NCI-H345 treated with DMSO at 0.1 percent for 48 hours (cell line): Measurements from ENCODE around the gene MRGPRD.

Experiments
- DNase-seq: peaks from one replicate; lab custom pipeline; 2025; ENCODE audit not compliant: unreplicated experiment; lab: John Stamatoyannopoulos, UW

MRGPRD gene

DNA sequence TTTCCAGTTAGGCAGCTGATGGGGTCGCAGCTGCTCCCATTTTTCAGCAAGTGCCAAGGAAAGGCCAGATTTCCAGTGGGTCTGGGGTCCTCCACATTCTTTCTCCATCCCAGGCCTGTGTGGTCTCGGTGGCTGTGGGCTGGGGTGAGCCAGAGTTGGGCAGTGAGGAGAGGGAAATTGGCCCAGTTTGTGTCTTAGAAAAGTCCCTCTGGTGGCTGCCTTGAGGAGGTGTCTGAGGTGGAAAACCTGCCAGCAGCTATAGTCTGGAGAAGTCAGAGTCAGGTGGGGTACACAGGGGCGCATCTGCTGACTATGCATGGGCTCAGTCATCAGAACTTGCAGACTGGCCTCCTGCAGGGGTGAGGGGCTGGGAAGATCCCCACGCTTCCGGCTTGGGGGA, 30.5 kb downstream of the MRGPRD start:
- DNase-seq: no peak

DNA sequence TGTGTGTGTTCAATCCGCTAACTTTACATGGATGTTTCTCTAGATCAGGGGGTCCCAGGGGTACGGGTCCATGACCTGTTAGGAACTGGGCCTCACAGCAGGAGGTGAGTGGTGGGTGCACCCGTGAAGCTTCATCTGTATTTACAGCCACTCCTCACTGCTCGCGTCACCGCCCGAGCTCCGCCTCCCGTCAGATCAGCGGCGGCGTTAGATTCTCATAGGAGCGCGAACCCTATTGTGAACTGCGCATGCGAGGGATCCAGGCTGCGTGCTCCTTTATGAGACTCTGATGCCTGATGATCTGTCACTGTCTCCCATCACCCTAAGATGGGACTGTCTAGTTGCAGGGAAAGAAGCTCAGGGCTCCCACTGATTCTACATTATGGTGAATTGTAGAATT, 31.9 kb downstream of the MRGPRD start:
- DNase-seq: no peak

DNA sequence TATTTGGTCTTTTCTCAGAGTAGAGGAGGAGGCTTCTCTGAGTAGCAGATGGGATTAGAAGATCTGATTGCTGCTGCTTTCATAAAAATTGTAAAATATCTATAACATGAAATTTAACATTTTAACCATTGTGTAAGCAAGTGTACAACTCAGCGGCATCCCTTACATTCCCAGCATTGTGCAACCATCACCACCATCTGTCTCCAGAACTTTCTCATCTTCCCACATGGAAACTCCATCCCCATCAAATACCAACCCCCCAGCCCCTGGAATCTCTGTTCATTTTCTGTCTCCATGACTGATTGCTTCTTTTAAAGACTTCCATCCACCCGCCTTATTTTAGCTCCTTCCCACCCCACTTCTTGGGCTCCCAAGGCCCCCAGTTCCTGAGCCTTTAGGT, 32.3 kb downstream of the MRGPRD start:
- no peak for DNase-seq

DNA sequence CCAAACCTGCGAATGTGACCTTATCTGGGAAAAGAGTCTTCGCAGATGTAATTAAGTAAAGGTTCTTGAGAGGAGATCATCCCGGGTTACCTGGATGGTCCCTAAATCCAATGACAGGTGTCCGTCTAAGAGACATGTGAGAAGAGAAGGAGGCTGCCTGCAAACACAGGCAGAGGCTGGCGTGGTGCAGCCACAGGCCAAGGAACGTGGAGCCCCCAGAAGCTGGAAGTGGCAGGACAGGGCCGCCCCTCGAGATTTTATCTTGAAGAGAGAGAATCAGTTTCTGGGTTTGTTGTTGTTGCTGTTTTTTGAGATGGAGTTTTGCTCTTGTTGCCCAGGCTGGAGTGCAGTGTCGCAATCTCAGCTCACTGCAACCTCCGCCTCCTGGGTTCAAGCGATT, 33.6 kb downstream of the MRGPRD start:
- DNase-seq: no peak

DNA sequence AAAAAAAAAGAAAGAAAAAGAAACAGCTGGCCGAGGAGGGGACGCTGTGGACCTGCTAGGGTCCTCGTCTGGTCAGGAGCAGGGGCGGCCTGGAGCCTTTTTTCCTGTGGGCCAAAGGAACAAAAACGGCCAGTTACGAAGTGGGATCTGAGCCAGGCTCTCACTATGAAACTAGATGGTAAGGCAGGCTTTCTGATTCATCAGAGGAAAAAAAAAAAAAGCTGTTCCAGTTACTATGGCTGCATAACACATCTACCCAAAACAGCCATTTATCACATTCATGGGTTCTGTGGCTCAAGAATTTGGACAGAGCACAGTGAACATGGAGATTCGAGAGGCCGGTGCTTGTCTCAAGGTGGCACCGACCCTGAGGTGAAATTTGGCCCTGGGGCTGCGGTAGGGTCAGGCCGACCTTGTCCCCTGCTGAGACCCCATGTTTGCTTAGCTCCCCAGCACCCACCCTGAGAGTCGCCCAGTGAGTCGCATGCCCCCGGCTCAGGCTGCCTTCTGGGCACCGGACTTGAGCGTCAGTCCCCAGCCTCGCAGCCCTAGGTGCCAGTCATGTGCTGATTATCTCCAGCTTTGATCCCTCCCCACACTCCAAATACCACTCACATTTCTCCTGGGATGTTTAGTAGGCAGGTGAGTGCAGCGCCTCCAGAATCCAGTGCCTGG, 34.2 kb downstream of the MRGPRD start:
- no peak for DNase-seq

DNA sequence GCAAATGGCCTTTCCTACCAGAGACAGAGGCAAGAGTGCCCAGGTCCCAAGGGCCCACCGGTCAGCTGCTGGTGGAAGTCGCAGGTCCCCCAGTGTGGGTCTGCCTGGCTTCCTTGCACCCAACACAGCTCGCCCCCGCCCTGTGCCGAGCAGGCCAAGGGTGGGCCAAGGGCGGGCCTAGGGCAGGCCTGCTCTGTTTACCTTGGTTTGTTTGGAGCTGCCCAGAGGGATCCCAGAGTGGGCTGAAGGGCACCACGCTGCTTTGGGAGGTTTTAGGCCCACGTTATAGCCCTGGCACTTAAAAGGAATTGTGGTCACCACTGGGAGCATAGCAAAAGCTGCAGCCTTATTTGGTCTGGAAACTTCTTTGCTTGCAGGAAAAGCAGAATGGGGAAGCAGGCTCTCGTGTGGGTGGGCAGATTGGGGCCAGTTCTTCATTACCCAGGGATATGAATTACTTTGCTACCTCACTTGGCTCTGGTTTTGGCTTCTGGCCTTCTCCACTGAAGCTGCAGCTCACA, 38.0 kb downstream of the MRGPRD start:
- DNase-seq: no peak

DNA sequence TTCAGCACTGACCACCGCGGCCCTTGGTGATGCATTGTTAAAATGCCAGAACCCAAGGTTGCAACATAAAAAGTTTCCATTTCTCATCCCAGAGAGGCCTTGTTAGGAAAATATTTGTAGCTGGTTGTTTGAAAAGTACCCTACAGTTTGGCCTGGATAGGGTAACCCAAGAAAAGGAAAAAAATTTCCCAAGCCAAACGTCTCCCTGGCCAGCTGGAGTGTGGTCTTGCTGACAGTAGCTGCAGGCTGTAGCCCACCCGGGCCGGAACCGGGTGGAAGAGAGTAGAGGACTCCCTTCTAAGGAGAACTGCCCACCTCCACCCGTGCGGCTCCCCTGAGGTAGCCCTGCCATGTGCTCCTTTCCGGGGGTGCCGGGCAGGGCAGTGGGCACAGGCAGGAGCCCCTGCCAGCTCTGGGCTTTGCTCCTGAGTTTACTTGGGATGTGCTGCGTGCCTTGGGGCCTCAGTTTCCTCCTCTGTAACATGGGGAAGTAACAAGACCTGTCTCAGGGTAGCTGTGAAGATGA, 38.6 kb downstream of the MRGPRD start:
- DNase-seq: no peak

DNA sequence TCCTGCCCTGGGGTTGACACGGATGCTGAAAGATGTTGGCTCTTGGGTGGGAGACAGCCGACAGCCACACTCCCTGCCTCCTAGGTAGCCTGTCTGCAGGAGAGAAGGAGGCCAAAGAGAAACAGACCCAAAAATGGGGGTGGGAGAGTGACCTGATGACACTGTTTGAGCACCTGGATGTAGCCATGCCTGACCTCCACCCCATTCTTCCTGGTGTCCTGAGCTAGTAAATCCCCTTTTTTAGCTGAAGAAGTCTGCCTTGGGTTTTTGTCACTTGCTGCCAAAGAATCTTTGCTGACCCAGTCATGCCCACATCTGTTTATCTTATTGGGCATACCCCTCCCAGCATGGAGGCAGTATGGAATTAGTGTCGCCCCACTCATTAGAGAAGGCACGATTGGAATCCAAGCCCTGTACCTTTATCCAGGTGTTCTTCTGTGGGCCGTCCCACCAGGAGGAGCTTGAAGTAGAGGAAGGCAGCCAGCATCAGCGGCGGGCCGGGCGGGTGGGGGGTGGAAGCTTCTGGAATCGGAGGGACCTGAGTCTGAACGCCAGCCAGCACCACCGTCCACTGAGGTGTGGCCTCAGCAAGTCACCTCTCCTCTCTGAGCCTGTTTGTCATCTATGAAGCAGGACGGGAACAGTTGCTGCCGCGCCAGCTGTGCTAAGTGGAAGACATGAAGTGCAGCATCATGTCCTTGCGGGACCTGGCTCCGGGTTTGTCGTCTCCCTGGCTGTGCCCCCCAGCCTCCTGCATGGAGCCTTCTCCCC, 39.3 kb downstream of the MRGPRD start:
- no peak for DNase-seq

DNA sequence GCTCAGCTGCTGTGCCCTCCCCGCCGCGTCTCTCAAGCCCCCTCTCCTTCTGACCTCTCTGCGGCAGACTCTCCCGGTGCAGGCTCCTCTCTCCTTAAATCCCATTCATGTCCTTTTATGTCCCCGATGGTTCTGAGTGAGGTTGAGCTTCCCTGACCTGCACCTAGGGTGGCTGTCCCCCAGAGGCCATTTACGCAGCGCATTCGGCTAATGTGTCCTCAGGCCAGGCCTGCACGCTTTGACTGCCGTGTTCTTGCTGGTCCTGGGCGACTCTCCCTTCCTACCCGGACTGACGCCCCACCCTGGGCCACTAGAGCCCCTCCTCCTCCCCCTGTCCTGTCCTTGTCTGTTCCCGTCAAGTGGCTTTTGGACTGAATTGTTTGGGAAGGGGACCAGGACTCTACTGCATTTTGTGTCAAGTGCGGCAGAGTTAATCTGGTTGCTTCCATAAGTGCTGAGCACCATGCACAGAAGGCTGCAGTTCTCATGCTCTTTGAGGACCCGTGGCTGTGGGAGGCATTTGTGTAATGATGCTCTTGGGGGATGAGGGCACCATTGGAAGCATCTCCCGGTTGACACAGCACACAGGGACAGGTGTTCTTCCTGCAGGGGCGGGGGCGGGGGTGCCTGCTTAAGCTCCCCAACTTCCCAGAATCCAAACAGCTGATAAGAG, 40.0 kb downstream of the MRGPRD start:
- DNase-seq: no peak

DNA sequence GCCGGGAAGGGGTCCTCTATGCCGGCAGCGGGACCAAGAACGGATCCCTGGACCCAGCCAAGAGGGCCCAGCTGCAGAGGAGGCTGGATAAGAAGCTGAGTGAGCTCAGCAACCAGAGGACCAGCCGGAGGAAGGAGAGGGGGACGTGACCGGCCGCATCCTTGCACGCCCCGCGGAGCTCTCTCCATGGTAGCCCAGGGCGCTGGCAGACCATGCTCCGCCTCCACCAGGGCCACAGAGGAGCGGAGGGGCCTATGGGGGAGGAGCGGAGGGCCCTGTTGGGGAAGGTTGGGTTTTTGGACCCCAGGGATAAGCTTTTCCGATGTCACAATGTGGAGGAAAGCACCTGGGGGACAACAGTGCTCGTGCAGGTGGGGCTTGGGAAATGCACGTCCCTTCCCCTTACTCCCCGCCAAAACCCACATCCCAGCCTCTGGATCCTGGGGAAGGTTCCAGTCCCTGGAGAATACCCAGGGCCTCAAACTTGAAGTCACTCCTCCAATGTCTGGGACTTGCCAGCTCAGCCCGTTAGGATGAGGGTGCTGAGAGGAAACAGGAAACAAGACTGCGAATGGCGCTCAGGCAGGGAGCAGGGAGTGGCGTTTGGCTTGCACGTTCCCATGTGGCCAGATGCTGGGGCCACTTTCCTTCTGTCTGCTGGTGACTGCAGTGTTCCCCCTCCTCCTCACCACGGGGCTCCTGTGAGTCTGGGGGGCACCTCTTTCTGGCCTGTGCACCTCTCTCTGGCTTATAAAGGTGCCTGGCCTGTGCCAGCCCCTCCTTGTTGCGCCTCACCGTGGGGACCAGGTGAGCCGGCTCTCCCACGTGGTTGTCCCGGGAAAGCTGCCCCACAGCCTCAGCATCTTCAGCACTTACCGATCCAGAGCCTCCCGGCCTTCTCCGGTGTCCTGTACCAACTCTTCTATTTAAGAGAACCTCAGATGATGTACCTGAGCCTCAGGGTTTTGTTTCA, 40.9 kb downstream of the MRGPRD start:
- no peak for DNase-seq

DNA sequence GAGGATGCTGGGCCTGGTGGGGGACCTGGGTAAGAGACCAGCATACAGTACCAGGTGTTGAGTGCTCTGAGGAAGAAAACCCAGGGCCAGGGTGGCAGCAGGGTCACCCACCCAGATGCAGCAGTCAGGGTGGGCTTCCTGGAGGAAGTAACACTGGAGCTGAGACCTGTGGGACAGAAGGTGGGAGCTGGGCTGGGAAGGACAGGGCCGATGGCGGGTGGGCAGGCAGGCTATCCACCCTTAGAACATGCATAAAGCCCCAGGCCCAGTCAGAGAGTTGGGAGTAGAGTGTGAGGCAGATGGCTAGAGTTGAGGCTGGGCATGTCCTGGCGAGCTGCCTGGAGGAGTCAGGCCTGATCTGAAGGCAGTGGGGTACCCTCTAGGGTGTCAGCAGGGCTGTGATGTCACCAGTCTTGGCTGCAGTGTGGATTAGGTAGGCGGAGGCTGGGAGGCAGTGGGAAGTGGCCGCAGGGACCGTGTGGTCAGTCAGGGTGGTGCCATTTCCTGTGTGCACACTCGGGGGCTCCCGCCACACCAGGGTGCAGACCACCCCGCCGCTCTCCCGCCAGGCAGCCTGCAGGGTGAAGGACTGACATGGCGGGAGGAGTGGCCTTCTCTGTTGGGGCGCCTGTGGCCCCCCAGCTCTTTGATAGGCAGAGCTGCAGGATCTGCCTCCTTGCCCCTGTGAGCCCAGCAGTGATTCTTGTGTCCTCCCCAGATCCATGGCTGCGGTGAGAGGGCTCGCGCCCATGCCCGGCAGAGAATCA, 41.8 kb downstream of the MRGPRD start:
- DNase-seq: no peak

DNA sequence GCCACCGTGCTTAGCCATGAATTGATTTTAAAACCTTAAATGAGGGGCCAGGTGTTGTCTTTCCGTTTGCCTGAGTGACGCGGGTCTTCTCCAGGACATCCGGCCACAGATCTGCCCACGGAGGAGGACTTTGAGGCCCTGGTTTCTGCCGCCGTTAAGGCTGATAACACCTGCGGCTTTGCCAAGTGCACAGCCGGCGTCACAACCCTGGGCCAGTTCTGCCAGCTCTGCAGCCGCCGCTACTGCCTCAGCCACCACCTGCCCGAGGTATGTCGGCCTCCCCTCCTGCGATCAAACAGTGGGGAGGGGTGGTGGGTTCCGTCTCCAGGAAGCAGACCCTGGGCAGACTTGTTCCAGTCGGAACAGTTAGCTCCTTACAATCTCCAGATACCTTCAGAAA, 42.7 kb downstream of the MRGPRD start:
- no peak for DNase-seq

DNA sequence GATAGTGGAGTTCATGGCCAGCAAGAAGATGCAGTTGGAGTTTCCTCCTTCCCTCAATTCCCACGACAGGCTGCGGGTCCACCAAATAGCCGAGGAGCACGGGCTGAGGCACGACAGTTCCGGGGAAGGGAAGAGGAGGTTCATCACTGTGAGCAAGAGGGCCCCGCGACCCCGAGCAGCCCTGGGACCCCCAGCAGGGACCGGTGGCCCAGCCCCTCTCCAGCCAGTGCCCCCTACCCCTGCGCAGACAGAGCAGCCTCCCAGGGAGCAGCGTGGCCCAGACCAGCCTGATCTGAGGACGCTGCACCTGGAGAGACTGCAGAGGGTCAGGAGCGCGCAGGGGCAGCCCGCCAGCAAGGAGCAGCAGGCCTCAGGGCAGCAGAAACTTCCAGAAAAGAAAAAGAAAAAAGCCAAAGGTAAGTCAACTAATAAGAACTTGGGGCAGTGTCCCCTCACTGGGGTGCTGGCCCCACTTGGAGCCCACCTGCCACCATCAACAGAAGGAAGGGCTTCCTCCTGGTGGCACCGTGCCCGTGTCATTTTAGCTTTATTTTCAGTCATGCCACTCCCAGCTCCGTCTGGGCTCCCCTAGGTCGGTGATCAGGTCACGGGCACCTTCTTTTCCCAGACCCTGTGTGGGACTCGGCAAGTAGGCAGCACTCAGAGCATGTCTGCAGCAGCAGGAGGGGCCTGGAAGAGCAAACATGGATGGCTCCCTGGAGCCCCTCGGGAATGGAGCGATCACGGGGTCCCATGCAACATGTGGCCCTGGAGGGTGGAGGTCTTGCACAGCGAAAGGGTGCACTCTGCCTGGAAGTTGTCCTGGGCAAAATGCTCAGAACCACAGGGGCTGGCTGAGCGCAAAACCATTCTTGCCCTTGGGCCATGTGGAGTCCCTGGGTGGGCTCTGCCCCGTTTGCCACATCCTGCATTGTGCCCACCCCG, 43.8 kb downstream of the MRGPRD start:
- no peak for DNase-seq

DNA sequence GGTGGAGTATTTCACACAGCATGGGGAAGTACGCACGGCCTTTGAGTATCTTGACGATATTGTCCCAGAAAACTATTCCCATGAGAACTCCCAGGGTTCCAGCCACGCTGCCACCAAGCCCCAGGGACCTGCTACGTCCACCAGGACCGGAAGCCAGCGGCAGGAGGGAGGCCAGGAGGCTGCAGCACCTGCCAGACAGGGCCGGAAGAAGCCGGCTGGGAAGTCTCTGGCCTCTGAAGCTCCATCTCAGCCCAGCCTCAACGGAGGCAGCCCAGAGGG, 44.5 kb downstream of the MRGPRD start:
- DNase-seq: no peak

DNA sequence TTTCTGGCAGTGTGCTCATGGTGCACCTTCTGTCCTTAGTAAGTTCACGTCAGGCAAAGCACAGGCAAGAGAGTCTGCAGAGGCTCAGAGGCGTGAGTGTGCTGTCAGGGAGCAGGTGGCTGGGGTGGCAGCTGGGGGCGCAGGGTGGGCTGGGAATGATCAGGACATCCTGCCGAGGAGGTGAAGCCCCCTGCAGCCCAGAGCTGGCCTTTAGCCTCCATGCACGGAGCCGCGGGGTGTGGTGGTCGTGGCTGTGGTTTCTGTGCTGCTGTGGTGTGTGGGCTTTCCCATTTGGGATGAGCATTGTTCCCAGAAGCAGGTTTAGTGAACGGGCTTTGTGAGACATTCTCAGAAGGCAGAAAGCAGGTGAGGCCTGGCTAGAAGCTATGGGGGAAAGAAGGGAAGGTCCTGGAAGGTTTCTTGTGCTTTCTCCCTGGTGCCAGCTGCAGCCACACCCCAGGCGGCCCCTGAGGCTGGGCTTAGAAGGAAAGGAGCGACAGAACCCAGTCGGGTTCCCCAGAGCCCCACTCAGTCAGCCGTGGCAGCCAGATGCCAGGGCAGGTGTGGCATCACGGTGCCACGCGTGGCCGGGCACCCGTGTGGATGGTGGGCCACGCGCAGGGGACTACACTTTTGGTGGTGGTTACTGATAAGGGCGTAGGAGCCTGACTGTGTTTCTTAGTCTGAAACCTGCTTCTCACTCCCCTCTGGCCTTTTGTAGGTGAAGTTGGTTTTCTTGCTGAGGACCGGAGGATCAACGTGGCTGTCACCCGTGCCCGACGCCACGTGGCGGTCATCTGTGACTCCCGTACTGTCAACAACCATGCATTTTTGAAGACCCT, 45.0 kb downstream of the MRGPRD start:
- DNase-seq: no peak

DNA sequence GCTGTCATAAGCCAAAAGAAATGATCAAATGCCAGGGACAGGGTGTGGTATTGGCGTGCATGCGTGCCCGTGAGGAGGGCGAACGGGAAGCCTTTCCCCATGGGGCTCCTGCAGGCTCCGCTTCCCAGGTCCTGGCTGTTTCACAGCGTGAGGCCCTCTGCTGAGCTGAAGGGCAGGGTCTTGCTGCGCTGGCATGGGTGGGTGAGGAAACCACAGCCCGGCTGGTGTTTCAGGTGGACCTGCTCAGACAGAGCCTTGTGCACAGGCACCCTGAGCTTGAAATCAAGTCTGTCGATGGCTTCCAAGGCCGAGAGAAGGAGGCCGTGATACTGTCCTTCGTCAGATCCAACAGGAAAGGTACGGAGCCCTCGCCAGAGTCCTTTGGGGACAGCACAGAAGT, 45.7 kb downstream of the MRGPRD start:
- no peak for DNase-seq

DNA sequence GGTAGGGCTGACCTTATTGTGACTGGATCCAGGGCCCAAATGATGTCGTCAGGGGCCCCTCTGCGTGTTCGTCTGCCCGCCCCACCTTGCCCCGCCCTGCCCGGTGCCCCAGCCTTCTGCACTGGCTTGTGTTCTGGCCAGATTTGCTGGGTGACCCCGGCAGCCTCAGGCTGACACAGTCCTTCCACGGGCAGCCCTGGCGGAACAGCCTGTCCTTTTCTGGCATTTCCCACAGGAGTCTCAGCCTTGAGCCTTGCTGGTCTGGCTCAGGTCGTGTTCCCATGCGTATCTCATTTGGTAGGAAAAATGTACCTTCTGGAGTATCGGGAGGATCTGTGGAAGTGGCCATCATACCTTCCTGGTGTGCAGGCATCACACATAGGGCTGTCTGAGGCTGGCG, 46.1 kb downstream of the MRGPRD start:
- DNase-seq: no peak

DNA sequence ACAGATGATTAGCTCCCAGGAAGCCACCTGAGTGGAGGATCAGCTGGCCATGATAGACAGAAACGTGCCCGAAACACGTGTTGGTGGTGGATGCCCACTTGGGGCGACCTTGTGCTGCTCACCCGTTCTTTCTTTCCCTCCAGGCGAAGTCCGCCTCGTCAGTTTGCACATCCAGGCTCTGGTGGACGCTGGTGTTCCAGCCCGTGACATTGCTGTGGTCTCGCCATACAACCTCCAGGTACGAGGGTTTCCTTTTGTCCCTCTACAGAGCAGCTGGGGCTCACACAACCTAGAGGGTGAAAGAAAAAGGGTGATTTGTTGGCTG, 46.5 kb downstream of the MRGPRD start:
- no peak for DNase-seq
